Measurements from ENCODE around the gene APBB1.

DNA sequence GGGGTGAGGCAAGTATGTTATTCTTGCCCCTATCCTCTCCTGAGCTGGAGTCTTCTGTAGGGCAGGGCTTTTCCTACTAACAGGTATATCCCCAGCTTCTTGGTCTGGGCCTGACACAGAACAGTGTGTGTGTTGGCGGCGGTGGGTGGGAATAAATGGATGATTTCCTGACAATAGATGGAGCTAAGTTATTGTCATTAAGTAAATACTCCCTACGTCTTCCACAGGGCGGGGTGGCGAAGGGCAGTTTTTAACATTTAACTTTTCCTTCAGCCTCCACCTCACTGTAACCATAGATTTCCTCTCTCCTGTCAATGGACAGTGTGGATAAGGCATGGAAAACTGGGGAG lies 40.3 kb downstream of the APBB1 start:
- TF ChIP-seq, protein P1, sequence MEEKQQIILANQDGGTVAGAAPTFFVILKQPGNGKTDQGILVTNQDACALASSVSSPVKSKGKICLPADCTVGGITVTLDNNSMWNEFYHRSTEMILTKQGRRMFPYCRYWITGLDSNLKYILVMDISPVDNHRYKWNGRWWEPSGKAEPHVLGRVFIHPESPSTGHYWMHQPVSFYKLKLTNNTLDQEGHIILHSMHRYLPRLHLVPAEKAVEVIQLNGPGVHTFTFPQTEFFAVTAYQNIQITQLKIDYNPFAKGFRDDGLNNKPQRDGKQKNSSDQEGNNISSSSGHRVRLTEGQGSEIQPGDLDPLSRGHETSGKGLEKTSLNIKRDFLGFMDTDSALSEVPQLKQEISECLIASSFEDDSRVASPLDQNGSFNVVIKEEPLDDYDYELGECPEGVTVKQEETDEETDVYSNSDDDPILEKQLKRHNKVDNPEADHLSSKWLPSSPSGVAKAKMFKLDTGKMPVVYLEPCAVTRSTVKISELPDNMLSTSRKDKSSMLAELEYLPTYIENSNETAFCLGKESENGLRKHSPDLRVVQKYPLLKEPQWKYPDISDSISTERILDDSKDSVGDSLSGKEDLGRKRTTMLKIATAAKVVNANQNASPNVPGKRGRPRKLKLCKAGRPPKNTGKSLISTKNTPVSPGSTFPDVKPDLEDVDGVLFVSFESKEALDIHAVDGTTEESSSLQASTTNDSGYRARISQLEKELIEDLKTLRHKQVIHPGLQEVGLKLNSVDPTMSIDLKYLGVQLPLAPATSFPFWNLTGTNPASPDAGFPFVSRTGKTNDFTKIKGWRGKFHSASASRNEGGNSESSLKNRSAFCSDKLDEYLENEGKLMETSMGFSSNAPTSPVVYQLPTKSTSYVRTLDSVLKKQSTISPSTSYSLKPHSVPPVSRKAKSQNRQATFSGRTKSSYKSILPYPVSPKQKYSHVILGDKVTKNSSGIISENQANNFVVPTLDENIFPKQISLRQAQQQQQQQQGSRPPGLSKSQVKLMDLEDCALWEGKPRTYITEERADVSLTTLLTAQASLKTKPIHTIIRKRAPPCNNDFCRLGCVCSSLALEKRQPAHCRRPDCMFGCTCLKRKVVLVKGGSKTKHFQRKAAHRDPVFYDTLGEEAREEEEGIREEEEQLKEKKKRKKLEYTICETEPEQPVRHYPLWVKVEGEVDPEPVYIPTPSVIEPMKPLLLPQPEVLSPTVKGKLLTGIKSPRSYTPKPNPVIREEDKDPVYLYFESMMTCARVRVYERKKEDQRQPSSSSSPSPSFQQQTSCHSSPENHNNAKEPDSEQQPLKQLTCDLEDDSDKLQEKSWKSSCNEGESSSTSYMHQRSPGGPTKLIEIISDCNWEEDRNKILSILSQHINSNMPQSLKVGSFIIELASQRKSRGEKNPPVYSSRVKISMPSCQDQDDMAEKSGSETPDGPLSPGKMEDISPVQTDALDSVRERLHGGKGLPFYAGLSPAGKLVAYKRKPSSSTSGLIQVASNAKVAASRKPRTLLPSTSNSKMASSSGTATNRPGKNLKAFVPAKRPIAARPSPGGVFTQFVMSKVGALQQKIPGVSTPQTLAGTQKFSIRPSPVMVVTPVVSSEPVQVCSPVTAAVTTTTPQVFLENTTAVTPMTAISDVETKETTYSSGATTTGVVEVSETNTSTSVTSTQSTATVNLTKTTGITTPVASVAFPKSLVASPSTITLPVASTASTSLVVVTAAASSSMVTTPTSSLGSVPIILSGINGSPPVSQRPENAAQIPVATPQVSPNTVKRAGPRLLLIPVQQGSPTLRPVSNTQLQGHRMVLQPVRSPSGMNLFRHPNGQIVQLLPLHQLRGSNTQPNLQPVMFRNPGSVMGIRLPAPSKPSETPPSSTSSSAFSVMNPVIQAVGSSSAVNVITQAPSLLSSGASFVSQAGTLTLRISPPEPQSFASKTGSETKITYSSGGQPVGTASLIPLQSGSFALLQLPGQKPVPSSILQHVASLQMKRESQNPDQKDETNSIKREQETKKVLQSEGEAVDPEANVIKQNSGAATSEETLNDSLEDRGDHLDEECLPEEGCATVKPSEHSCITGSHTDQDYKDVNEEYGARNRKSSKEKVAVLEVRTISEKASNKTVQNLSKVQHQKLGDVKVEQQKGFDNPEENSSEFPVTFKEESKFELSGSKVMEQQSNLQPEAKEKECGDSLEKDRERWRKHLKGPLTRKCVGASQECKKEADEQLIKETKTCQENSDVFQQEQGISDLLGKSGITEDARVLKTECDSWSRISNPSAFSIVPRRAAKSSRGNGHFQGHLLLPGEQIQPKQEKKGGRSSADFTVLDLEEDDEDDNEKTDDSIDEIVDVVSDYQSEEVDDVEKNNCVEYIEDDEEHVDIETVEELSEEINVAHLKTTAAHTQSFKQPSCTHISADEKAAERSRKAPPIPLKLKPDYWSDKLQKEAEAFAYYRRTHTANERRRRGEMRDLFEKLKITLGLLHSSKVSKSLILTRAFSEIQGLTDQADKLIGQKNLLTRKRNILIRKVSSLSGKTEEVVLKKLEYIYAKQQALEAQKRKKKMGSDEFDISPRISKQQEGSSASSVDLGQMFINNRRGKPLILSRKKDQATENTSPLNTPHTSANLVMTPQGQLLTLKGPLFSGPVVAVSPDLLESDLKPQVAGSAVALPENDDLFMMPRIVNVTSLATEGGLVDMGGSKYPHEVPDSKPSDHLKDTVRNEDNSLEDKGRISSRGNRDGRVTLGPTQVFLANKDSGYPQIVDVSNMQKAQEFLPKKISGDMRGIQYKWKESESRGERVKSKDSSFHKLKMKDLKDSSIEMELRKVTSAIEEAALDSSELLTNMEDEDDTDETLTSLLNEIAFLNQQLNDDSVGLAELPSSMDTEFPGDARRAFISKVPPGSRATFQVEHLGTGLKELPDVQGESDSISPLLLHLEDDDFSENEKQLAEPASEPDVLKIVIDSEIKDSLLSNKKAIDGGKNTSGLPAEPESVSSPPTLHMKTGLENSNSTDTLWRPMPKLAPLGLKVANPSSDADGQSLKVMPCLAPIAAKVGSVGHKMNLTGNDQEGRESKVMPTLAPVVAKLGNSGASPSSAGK (IDR thresholded peaks at IDR 0.05): no peak
- TF ChIP-seq, protein P2, sequence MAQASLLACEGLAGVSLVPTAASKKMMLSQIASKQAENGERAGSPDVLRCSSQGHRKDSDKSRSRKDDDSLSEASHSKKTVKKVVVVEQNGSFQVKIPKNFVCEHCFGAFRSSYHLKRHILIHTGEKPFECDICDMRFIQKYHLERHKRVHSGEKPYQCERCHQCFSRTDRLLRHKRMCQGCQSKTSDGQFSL (CRISPR knock-in tag; IDR thresholded peaks at IDR 0.05): no peak
- TF ChIP-seq, protein P2 (tag; IDR thresholded peaks at IDR 0.05): no peak
- no peak for TF ChIP-seq ZNF384 (IDR thresholded peaks at IDR 0.05; ENCODE audit: low read depth, low read length)
- TF ChIP-seq, protein P3, sequence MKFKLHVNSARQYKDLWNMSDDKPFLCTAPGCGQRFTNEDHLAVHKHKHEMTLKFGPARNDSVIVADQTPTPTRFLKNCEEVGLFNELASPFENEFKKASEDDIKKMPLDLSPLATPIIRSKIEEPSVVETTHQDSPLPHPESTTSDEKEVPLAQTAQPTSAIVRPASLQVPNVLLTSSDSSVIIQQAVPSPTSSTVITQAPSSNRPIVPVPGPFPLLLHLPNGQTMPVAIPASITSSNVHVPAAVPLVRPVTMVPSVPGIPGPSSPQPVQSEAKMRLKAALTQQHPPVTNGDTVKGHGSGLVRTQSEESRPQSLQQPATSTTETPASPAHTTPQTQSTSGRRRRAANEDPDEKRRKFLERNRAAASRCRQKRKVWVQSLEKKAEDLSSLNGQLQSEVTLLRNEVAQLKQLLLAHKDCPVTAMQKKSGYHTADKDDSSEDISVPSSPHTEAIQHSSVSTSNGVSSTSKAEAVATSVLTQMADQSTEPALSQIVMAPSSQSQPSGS (CRISPR knock-in tag; IDR thresholded peaks at IDR 0.05): no peak
- TF ChIP-seq ZFP1 (CRISPR knock-in tag; IDR thresholded peaks at IDR 0.05): no peak

All from K562 (cell line).